WERI-Rb-1 (cell line): Measurements from ENCODE around the gene FNDC3B.

Source experiments
- DNase-seq: peaks from one replicate; pipeline ENCODE4 v3.0.0-alpha.2; 2020
- H3K27ac ChIP-seq: fragments of 250-450 bp; sonication (Bioruptor Pico); 2 replicates; pipeline ENCODE4 v1.5.1; 2020; ENCODE audit warnings: mild to moderate bottlenecking, moderate library complexity
- H3K27me3 ChIP-seq: fragments of 250-450 bp; sonication (Bioruptor Pico); 2 replicates; pipeline ENCODE4 v1.5.1; 2021; ENCODE audit warnings: mild to moderate bottlenecking, low read depth, moderate library complexity; ENCODE audit not compliant: insufficient read depth, severe bottlenecking
- H3K36me3 ChIP-seq: fragments of 250-450 bp; sonication (Bioruptor Pico); 2 replicates; pipeline ENCODE4 v1.5.1; 2020; ENCODE audit warnings: mild to moderate bottlenecking, moderate library complexity
- H3K4me3 ChIP-seq: 2 replicates; pipeline ENCODE4 v1.5.1; 2011; ENCODE audit warnings: low read depth, mild to moderate bottlenecking, control low read depth, low read length
- H3K9me3 ChIP-seq: fragments of 250-450 bp; sonication (Bioruptor Pico); 2 replicates; pipeline ENCODE4 v1.5.1; 2021; ENCODE audit warnings: mild to moderate bottlenecking, moderate library complexity; ENCODE audit not compliant: severe bottlenecking
- CTCF ChIP-seq: IDR thresholded peaks from 2 replicates; pipeline ENCODE4 v1.5.1; 2011; ENCODE audit warnings: low read depth, mild to moderate bottlenecking, control low read depth, inconsistent platforms, low read length

The FNDC3B gene

GRCh38 chr3:172148241-172148640 is 108.9 kb downstream of the FNDC3B start:
- no peak for DNase-seq
- TF ChIP-seq CTCF, result no peak
- Histone ChIP-seq H3K4me3 (no peak overlapping the region), H3K36me3 (no peaks in the 10 kb centered on the region), H3K9me3 (no peaks in the 10 kb centered on the region), H3K27ac (no peak overlapping the region), H3K27me3 (no peaks in the 10 kb centered on the region)

- TF ChIP-seq CTCF, result no peak
- H3K27ac ChIP-seq, result no peak overlapping the region
- no peaks in the 10 kb centered on the region for H3K27me3 ChIP-seq
- DNase-seq, result no peak
- no peaks in the 10 kb centered on the region for H3K9me3 ChIP-seq
- no peaks in the 10 kb centered on the region for H3K36me3 ChIP-seq
- H3K4me3 ChIP-seq, result no peak overlapping the region
Observed at GRCh38 chr3:172148702-172149565, 109.6 kb downstream of the FNDC3B start.

GRCh38 chr3:172150268-172150667 is 110.9 kb downstream of the FNDC3B start:
- no peak overlapping the region for H3K27ac ChIP-seq

GRCh38 chr3:172150913-172151650 is 111.7 kb downstream of the FNDC3B start:
- H3K27me3 ChIP-seq, result no peaks in the 10 kb centered on the region
- H3K27ac ChIP-seq, result no peak overlapping the region
- no peaks in the 10 kb centered on the region for H3K36me3 ChIP-seq
- H3K4me3 ChIP-seq, result no peak overlapping the region
- TF ChIP-seq CTCF, result no peak
- no peak for DNase-seq
- H3K9me3 ChIP-seq, result no peaks in the 10 kb centered on the region

More at GRCh38 chr3:172150268-172150667, 110.9 kb downstream of the FNDC3B start:
- no peaks in the 10 kb centered on the region for H3K9me3 ChIP-seq
- no peak for TF ChIP-seq CTCF
- no peaks in the 10 kb centered on the region for H3K36me3 ChIP-seq
- no peak overlapping the region for H3K4me3 ChIP-seq
- DNase-seq, result no peak
- no peaks in the 10 kb centered on the region for H3K27me3 ChIP-seq

GRCh38 chr3:172151651-172152649 is 112.6 kb downstream of the FNDC3B start:
- H3K36me3 ChIP-seq, result no peaks in the 10 kb centered on the region
- DNase-seq, result no peak
- no peaks in the 10 kb centered on the region for H3K27me3 ChIP-seq
- no peaks in the 10 kb centered on the region for H3K9me3 ChIP-seq
- no peak overlapping the region for H3K4me3 ChIP-seq
- TF ChIP-seq CTCF, result no peak
- no peak overlapping the region for H3K27ac ChIP-seq
